ENCODE data around the gene MAD2L2.

DNA sequence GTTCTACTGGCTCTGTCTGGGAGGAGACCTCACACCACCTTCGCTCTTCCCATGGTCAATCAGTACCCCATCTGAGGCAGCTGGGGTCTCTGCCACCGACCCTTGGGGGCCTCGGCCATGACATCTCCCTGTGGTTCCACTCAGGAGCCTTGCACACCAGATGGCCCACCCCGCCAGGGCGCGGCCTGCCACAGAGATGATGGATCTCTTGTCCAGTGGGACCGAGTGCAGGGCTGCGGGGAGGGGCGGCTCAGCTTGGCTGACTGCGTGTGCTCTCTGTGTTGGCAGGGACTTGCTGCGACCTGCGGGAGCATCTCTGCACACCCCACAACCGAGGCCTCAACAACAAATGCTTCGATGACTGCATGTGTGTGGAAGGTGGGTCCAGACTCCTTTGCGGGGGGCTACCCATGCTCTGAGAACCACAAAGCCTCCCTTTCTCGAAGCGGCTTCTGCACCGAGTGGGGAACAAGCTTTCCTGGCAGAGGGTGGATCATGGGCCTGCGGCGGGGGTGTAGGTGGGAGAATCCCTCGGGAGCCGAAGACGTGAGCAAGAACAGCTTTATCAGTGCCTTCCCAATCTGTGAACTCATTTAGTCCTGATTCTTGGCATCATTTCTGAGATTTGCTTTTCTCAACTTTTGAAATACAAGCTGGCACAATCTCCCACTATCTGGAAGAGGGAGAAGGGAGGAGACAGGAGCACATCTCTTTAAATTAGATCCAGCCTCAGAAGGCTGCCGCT lies 34.1 kb upstream of the MAD2L2 start:
- TF ChIP-seq, protein P1, sequence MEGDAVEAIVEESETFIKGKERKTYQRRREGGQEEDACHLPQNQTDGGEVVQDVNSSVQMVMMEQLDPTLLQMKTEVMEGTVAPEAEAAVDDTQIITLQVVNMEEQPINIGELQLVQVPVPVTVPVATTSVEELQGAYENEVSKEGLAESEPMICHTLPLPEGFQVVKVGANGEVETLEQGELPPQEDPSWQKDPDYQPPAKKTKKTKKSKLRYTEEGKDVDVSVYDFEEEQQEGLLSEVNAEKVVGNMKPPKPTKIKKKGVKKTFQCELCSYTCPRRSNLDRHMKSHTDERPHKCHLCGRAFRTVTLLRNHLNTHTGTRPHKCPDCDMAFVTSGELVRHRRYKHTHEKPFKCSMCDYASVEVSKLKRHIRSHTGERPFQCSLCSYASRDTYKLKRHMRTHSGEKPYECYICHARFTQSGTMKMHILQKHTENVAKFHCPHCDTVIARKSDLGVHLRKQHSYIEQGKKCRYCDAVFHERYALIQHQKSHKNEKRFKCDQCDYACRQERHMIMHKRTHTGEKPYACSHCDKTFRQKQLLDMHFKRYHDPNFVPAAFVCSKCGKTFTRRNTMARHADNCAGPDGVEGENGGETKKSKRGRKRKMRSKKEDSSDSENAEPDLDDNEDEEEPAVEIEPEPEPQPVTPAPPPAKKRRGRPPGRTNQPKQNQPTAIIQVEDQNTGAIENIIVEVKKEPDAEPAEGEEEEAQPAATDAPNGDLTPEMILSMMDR (IDR thresholded peaks at IDR 0.05), result no peak
- TF ChIP-seq POLR2AphosphoS5 (IDR thresholded peaks at IDR 0.05; ENCODE audit: low read depth, low read length) (no peak), SIN3A (IDR thresholded peaks at IDR 0.05; ENCODE audit: borderline replicate concordance, insufficient read depth, low read depth, low read length) (no peak)

Data from Panc1 (cell line).